PFSK-1 (cell line): ENCODE data around the gene GLI1.

ENCODE experiments used
- FOXP2 ChIP-seq: optimal IDR thresholded peaks from 2 replicates; pipeline ENCODE3; 2011; ENCODE audit warnings: borderline replicate concordance, control low read depth, inconsistent platforms; ENCODE audit not compliant: insufficient read depth; ENCODE audit errors: extremely low read length, extremely low read depth
- POLR2AphosphoS5 ChIP-seq: IDR thresholded peaks from 2 replicates; pipeline ENCODE4 v1.6.1; 2012; ENCODE audit warnings: low read depth, mild to moderate bottlenecking, control low read depth, low read length, moderate library complexity
- SIN3A ChIP-seq: IDR thresholded peaks from 2 replicates; pipeline ENCODE4 v1.6.1; 2012; ENCODE audit warnings: mild to moderate bottlenecking, low read length, moderate library complexity, borderline replicate concordance; ENCODE audit not compliant: insufficient read depth
- TAF1 ChIP-seq: IDR thresholded peaks from 2 replicates; pipeline ENCODE4 v1.6.1; 2012; ENCODE audit warnings: low read length, control low read depth, borderline replicate concordance; ENCODE audit not compliant: insufficient read depth
- TF ChIP-seq, protein P1 (sequence below), 2 experiments: IDR thresholded peaks; 2 replicates each; pipeline versions ENCODE4 v1.6.1 to v1.8.0; 2011 to 2012; ENCODE audit warnings: low read depth in 2 of 2, low read length in 2 of 2, control low read depth in 1 of 2, inconsistent platforms in 1 of 2, mild to moderate bottlenecking in 1 of 2, moderate library complexity in 1 of 2; ENCODE audit not compliant: insufficient read depth in 1 of 2

Gene GLI1

DNA sequence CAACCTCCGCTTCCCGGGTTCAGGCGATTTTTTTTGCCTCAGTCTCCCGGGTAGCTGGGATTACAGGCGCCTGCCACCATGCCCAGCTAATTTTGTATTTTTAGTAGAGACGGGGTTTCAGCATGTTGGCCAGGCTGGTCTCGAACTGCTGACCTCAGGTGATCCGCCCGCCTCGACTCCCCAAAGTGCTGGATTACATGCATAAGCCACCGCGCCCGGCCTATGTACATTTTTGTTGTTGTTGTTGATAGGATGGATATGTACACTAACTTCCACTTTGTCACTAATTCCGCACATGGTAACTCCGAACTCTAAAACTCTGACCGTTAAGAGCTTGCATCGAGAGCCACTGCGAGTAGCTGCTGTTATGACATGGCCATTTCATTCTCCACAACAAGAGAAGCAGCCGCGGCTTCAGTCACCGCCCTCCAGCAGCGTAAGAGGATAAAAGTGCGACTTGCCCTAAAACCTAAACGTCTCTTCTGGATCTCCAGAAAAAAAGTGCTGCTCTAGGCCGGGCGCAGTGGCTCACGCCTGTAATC, 27.5 kb downstream of the GLI1 start:
- TF ChIP-seq, protein P1, sequence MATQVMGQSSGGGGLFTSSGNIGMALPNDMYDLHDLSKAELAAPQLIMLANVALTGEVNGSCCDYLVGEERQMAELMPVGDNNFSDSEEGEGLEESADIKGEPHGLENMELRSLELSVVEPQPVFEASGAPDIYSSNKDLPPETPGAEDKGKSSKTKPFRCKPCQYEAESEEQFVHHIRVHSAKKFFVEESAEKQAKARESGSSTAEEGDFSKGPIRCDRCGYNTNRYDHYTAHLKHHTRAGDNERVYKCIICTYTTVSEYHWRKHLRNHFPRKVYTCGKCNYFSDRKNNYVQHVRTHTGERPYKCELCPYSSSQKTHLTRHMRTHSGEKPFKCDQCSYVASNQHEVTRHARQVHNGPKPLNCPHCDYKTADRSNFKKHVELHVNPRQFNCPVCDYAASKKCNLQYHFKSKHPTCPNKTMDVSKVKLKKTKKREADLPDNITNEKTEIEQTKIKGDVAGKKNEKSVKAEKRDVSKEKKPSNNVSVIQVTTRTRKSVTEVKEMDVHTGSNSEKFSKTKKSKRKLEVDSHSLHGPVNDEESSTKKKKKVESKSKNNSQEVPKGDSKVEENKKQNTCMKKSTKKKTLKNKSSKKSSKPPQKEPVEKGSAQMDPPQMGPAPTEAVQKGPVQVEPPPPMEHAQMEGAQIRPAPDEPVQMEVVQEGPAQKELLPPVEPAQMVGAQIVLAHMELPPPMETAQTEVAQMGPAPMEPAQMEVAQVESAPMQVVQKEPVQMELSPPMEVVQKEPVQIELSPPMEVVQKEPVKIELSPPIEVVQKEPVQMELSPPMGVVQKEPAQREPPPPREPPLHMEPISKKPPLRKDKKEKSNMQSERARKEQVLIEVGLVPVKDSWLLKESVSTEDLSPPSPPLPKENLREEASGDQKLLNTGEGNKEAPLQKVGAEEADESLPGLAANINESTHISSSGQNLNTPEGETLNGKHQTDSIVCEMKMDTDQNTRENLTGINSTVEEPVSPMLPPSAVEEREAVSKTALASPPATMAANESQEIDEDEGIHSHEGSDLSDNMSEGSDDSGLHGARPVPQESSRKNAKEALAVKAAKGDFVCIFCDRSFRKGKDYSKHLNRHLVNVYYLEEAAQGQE (IDR thresholded peaks at IDR 0.05; ENCODE audit: insufficient read depth in 1 of 2, low read depth in 2 of 2, low read length in 2 of 2), result no peak
- TF ChIP-seq TAF1, result no peak

DNA sequence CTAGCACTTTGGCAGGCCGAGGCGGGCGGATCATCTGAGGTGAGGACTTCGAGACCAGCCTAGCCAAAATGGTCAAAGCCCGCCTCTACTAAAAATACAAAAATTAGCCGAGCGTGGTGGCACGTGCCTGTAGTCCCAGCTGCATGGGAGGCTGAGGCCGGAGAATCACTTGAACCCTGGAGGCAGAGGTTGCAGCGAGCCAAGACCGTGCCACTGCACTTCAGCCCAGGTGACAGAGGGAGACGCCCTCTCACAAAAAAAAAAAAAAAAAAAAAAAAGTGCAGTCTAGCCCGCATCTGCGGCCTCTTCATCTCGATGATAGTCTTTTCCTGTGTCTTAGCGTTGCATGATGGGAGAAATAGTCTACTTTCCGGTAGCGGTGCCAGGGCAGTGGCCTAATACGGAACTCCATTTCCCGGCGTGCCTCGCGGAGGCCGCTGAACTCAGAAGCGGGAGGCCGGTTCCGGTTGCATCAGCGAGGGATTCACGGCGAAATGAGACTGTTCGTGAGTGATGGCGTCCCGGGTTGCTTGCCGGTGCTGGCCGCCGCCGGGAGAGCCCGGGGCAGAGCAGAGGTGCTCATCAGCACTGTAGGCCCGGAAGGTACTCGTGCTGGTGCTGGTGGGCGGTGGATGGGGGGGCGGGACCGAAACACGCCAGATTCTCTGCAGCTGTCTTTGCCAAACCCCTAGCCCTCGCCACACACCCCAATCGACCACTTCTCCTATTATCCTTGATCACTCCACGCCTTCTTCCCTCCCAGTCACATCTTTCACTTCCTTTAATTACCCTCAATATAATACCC, 28.2 kb downstream of the GLI1 start, which contains the start of gene MARS1:
TSS of gene MARS1 (plus strand) at position 472 of the 805 bp plus-strand sequence. CDS start at position 495, 23 bp downstream.
- peak; percentile 76; the same call in 1 of the 2 replicates for TF ChIP-seq TAF1
- TF ChIP-seq SIN3A, result 0 out of 2 replicates have a peak, but pooled peaks have one; percentile 15
- TF ChIP-seq FOXP2, result peak; percentile 57
- TF ChIP-seq, protein P1 (IDR thresholded peaks at IDR 0.05; ENCODE audit: insufficient read depth in 1 of 2, low read depth in 2 of 2, low read length in 2 of 2), result no peak
- peak; percentile 91 for TF ChIP-seq POLR2AphosphoS5

DNA sequence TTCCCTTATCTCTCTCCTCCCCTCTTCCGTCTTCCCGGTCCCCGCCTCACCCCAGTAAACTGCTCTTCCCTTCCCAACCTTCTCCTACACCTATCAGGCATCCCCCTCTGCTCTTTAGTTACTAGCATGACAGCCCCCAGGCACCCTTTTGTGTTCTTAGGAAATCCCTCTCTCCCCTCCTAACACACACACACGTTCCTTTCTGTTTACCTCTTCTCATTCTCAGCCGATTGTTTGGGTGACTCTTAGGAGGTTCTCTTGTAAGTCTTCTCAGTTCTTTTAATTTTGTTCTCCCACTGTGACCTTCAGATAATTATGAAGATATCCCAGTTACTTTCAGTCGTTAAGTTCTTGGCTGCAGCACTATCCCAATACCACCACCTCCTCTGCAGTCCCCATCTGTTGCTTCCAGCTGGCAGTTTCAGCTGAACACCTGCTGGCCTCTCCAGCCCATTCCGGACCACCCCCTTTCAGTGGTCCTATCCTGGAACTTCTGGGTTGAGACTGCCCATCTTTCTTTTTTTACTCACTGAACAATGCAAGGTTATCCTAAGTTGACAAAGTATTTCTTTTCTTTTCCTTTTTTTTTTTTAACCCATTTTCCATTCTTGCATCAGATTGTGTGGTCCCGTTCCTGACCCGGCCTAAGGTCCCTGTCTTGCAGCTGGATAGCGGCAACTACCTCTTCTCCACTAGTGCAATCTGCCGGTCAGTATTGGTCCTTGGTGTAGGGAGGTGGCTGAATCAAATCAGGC, 29.0 kb downstream of the GLI1 start:
- TF ChIP-seq, protein P1 (IDR thresholded peaks at IDR 0.05; ENCODE audit: insufficient read depth in 1 of 2, low read depth in 2 of 2, low read length in 2 of 2), result no peak
- TF ChIP-seq TAF1 (no peak), POLR2AphosphoS5 (no peak), SIN3A (no peak), FOXP2 (no peak)

DNA sequence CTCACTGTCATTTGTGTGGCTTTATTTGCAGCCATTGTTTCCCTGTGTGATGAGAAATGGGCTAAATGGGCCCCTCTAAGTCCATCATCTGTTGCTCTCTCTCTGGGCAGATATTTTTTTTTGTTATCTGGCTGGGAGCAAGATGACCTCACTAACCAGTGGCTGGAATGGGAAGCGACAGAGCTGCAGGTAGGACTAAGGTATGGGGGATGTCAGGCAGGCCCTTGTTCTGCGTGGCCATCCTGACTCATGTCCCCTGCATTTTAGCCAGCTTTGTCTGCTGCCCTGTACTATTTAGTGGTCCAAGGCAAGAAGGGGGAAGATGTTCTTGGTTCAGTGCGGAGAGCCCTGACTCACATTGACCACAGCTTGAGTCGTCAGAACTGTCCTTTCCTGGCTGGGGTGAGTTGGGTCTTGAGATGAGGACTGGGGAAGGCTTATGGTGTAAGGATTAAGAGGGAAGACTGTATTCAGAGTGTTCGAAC, 29.6 kb downstream of the GLI1 start:
- TF ChIP-seq SIN3A (no peak), POLR2AphosphoS5 (no peak), TAF1 (no peak), FOXP2 (no peak)
- TF ChIP-seq, protein P1 (IDR thresholded peaks at IDR 0.05; ENCODE audit: insufficient read depth in 1 of 2, low read depth in 2 of 2, low read length in 2 of 2), result no peak
